ENCODE measurements around the gene JMJD1C.

- TF ChIP-seq CTCF (IDR thresholded peaks at IDR 0.05; ENCODE audit: low read depth, low read length, poor library complexity, severe bottlenecking) (no peak), EZH2phosphoT487 (IDR thresholded peaks at IDR 0.05; ENCODE audit: borderline replicate concordance, low read length) (no peak)
Measured at GRCh38 chr10:63137306-63137705, 328.5 kb downstream of the JMJD1C start.
